IMR-90 (cell line): ENCODE data around the gene DMD. TPM values are rescaled to one million over a fixed set of nuclear protein-coding genes. Genes with fewer than 3 reads are reported as not detected.

Source experiments
- ATAC-seq: fragments of 200-7000 bp; cut with Tn5 transposase; 2 replicates; pipeline ENCODE4 v1.9.1; 2020; ENCODE audit warnings: low read depth, mild to moderate bottlenecking, moderate library complexity
- BruUV-seq: library from RNA; stranded (reverse); fragments of 400-500 nt; replicated peaks from 2 replicates; lab custom pipeline; 2021; lab: Mats Ljungman, UMichigan
- CTCF ChIA-PET: fragments of 300-600 bp; formaldehyde crosslinking; extraction: SDS; loops from one replicate; lab custom pipeline; 2021; ENCODE audit warnings: antibody characterized with exemption; lab: Yijun Ruan, JAX
- POLR2A ChIA-PET: fragments of 300-600 bp; sonication (Branson Sonifier 250); formaldehyde crosslinking; loops from one replicate; lab custom pipeline; 2022; ENCODE audit warnings: antibody characterized with exemption; ENCODE audit not compliant: unreplicated experiment; lab: Charles Lee
- DNase-seq: peaks from one replicate; pipeline ENCODE4 v3.0.0; 2013
- H2AFZ ChIP-seq: replicated peaks from 2 replicates; pipeline ENCODE3; 2013; ENCODE audit warnings: low read length, mild to moderate bottlenecking; ENCODE audit not compliant: poor library complexity
- H2AK5ac ChIP-seq: 2 replicates; pipeline ENCODE4 v1.6.1; 2013; ENCODE audit warnings: low read depth, low read length, inconsistent platforms
- H2AK9ac ChIP-seq: replicated peaks from 2 replicates; pipeline ENCODE3; 2013; ENCODE audit warnings: mild to moderate bottlenecking, low read depth, low read length, moderate library complexity; ENCODE audit not compliant: poor library complexity
- H2BK120ac ChIP-seq: 2 replicates; pipeline ENCODE4 v1.6.1; 2013; ENCODE audit warnings: low read depth, low read length, inconsistent platforms
- H2BK15ac ChIP-seq: 3 replicates; pipeline ENCODE4 v1.6.1; 2013; ENCODE audit warnings: low read depth, low read length, inconsistent platforms
- H2BK20ac ChIP-seq: 2 replicates; pipeline ENCODE4 v1.6.1; 2013; ENCODE audit warnings: low read depth, mild to moderate bottlenecking, inconsistent platforms, low read length, moderate library complexity
- H2BK5ac ChIP-seq: 2 replicates; pipeline ENCODE4 v1.6.1; 2013; ENCODE audit warnings: mild to moderate bottlenecking, low read depth, low read length, inconsistent platforms; ENCODE audit not compliant: poor library complexity, severe bottlenecking
- H3K14ac ChIP-seq: replicated peaks from 2 replicates; pipeline ENCODE4 v1.6.1; 2013; ENCODE audit warnings: low read depth, low read length, inconsistent platforms
- H3K18ac ChIP-seq: 2 replicates; pipeline ENCODE4 v1.6.1; 2013; ENCODE audit warnings: low read depth, low read length, control low read depth
- H3K23ac ChIP-seq: 2 replicates; pipeline ENCODE4 v1.6.1; 2013; ENCODE audit warnings: low read depth, low read length, inconsistent platforms
- H3K27ac ChIP-seq: 2 replicates; pipeline ENCODE4 v1.5.1; 2013; ENCODE audit warnings: mild to moderate bottlenecking, control low read depth, low read length; ENCODE audit not compliant: insufficient read depth
- H3K27me3 ChIP-seq: 2 replicates; pipeline ENCODE4 v1.6.1; 2013; ENCODE audit warnings: low read length; ENCODE audit not compliant: control insufficient read depth, insufficient read depth
- H3K36me3 ChIP-seq: 2 replicates; pipeline ENCODE4 v1.6.1; 2013; ENCODE audit warnings: low read length, mixed read lengths; ENCODE audit not compliant: control insufficient read depth, insufficient read depth
- H3K4ac ChIP-seq: 2 replicates; pipeline ENCODE4 v1.6.1; 2013; ENCODE audit warnings: low read depth, low read length, inconsistent platforms
- H3K4me1 ChIP-seq: 2 replicates; pipeline ENCODE4 v1.6.1; 2013; ENCODE audit warnings: low read length, mixed read lengths; ENCODE audit not compliant: control insufficient read depth, insufficient read depth
- H3K4me2 ChIP-seq: 2 replicates; pipeline ENCODE4 v1.6.1; 2013; ENCODE audit warnings: low read depth, mild to moderate bottlenecking, control low read depth, low read length, moderate library complexity
- H3K4me3 ChIP-seq: 2 replicates; pipeline ENCODE4 v1.5.1; 2013; ENCODE audit warnings: low read depth, mild to moderate bottlenecking, control low read depth, low read length, moderate library complexity; ENCODE audit not compliant: insufficient read depth
- H3K56ac ChIP-seq: 2 replicates; pipeline ENCODE4 v1.6.1; 2013; ENCODE audit warnings: low read length, inconsistent platforms; ENCODE audit not compliant: insufficient read depth; ENCODE audit errors: extremely low read depth
- H3K79me1 ChIP-seq, 2 experiments: 2 replicates each; pipeline ENCODE4 v1.6.1; 2013; ENCODE audit warnings: low read length in 2 of 2, inconsistent platforms in 1 of 2, low read depth in 1 of 2
- H3K9ac ChIP-seq: 2 replicates; pipeline ENCODE4 v1.6.1; 2013; ENCODE audit warnings: low read depth, low read length, control low read depth
- H3K9me1 ChIP-seq: 2 replicates; pipeline ENCODE4 v1.6.1; 2013; ENCODE audit warnings: low read length, inconsistent platforms; ENCODE audit not compliant: insufficient read depth
- H3K9me3 ChIP-seq: 2 replicates; pipeline ENCODE4 v1.6.1; 2013; ENCODE audit warnings: low read length; ENCODE audit not compliant: control insufficient read depth, insufficient read depth
- H4K20me1 ChIP-seq: 2 replicates; pipeline ENCODE4 v1.6.1; 2013; ENCODE audit warnings: low read length, inconsistent platforms; ENCODE audit not compliant: insufficient read depth
- H4K5ac ChIP-seq: 2 replicates; pipeline ENCODE4 v1.6.1; 2013; ENCODE audit warnings: mild to moderate bottlenecking, low read depth, low read length, control low read depth
- H4K8ac ChIP-seq, 2 experiments: 2 replicates each; pipeline ENCODE4 v1.6.1; 2013; ENCODE audit warnings: low read depth in 2 of 2, low read length in 2 of 2, control low read depth in 1 of 2, inconsistent platforms in 1 of 2
- H4K91ac ChIP-seq: 2 replicates; pipeline ENCODE4 v1.6.1; 2013; ENCODE audit warnings: low read depth, low read length, inconsistent platforms; ENCODE audit not compliant: insufficient read depth
- BHLHE40 ChIP-seq: fragments of 150-350 bp; IDR thresholded peaks from 2 replicates; pipeline ENCODE4 v1.6.1; 2016; ENCODE audit warnings: mild to moderate bottlenecking, low read depth, low read length
- CEBPB ChIP-seq: IDR thresholded peaks from 2 replicates; pipeline ENCODE4 v1.6.1; 2012; ENCODE audit warnings: low read depth, low read length, improper control_type of control experiment
- CHD1 ChIP-seq: IDR thresholded peaks from 2 replicates; pipeline ENCODE4 v1.6.1; 2012; ENCODE audit warnings: low read depth, low read length, improper control_type of control experiment
- CTCF ChIP-seq: conservative IDR thresholded peaks from 2 replicates; pipeline ENCODE4 v1.5.1; 2012; ENCODE audit warnings: mild to moderate bottlenecking, low read depth, low read length, improper control_type of control experiment
- MAFK ChIP-seq: IDR thresholded peaks from 2 replicates; pipeline ENCODE4 v1.6.1; 2012; ENCODE audit warnings: low read depth, low read length, improper control_type of control experiment
- MAZ ChIP-seq: IDR thresholded peaks from 2 replicates; pipeline ENCODE4 v1.6.1; 2012; ENCODE audit warnings: low read depth, mild to moderate bottlenecking, low read length, improper control_type of control experiment, moderate library complexity, borderline replicate concordance
- NFE2L2 ChIP-seq: fragments of 150-350 bp; IDR thresholded peaks from 2 replicates; pipeline ENCODE4 v1.6.1; 2016; ENCODE audit warnings: low read depth, mild to moderate bottlenecking, low read length
- RAD21 ChIP-seq: IDR thresholded peaks from 2 replicates; pipeline ENCODE4 v1.6.1; 2012; ENCODE audit warnings: low read length, improper control_type of control experiment
- RCOR1 ChIP-seq: IDR thresholded peaks from 2 replicates; pipeline ENCODE4 v1.6.1; 2012; ENCODE audit warnings: mild to moderate bottlenecking, low read length, improper control_type of control experiment; ENCODE audit not compliant: insufficient replicate concordance
- RFX5 ChIP-seq: IDR thresholded peaks from 2 replicates; pipeline ENCODE4 v1.8.0; 2012; ENCODE audit warnings: low read depth, mild to moderate bottlenecking, low read length, moderate library complexity
- WGBS, 2 experiments: methylation state at CpG; one replicate each; pipeline versions ENCODE4 v1.1.5 to v1.1.7; 2013; ENCODE audit warnings: missing lambda C conversion rate in 2 of 2; ENCODE audit not compliant: insufficient read length in 1 of 2; ENCODE audit errors: extremely low coverage in 2 of 2; 5-methylcytosine and 5-hydroxymethylcytosine counted together
- dilution Hi-C: fragments of 300-500 bp; cut with HindIII; formaldehyde crosslinking; loops from one replicate; pipeline ENCODE4 v1.14.3; 2018; ENCODE audit warnings: low sequenced_read_pairs; ENCODE audit not compliant: unreplicated experiment
- in situ Hi-C: fragments of 300-500 bp; cut with MboI; formaldehyde crosslinking; loops from 3 replicates; pipeline ENCODE4 v1.14.3; 2019; ENCODE audit warnings: low sequenced_read_pairs, inconsistent platforms, mixed read lengths
- intact Hi-C: fragments of 100-400 bp; cut with micrococcal nuclease; formaldehyde crosslinking; loops from 2 replicates; pipeline ENCODE4 v1.10.0; 2022
- polyA plus RNA-seq, 3 experiments: library from polyadenylated mRNA; depleted of rRNA; stranded (reverse); fragments of >200 nt; gene quantifications; 2 replicates each; pipeline ENCODE4 v1.2.3, GENCODE V29; 2012; ENCODE audit warnings: low replicate concordance in 1 of 3
- total RNA-seq: library from RNA; depleted of rRNA; stranded (reverse); fragments of >200 nt; gene quantifications from 2 replicates; pipeline ENCODE4 v1.2.3, GENCODE V29; 2012
- TF ChIP-seq, protein P1 (sequence below): fragments of 150-350 bp; IDR thresholded peaks from 2 replicates; pipeline ENCODE4 v1.6.1; 2017; ENCODE audit warnings: mild to moderate bottlenecking, antibody characterized with exemption, low read length, low read depth
- TF ChIP-seq, protein P2 (sequence below): fragments of 150-350 bp; IDR thresholded peaks from 2 replicates; pipeline ENCODE4 v1.6.1; 2016; ENCODE audit warnings: low read depth, mild to moderate bottlenecking, low read length, moderate library complexity, borderline replicate concordance

DMD gene
- total and polyA plus RNA-seq, 2 of the 4 experiments (the other 2 are of a cell fraction), result 6.6 to 11.8 TPM

GRCh38 chrX:32933548-32933947 is 277.8 kb downstream of the DMD start:
- H4K5ac ChIP-seq, result no peak overlapping the region
- no peak overlapping the region for H3K23ac ChIP-seq
- H3K9me3 ChIP-seq, result no peaks in the 10 kb centered on the region
- no peak overlapping the region for H3K4me2 ChIP-seq
- no peak overlapping the region for H2AFZ ChIP-seq
- no peaks in the 10 kb centered on the region for H3K27me3 ChIP-seq
- H3K4me3 ChIP-seq, result no peak overlapping the region
- H3K9me1 ChIP-seq, result no peaks in the 10 kb centered on the region
- no peak overlapping the region for H3K18ac ChIP-seq
- no peaks in the 10 kb centered on the region for H4K20me1 ChIP-seq
- H2BK120ac ChIP-seq, result no peak overlapping the region
- no peak overlapping the region for H2AK5ac ChIP-seq
- no peak overlapping the region for H2BK20ac ChIP-seq
- POLR2A ChIA-PET, result no interaction called here
- WGBS, 2 experiments, result no CpG with 5 or more reads among the region's 5 CpGs
- H3K56ac ChIP-seq, result no peak overlapping the region
- no peak for DNase-seq
- no peak for ATAC-seq
- no peak overlapping the region for H2BK5ac ChIP-seq
- in situ Hi-C loops, result no loop called here
- no peaks in the 10 kb centered on the region for H3K36me3 ChIP-seq
- H3K9ac ChIP-seq, result no peak overlapping the region
- CTCF ChIA-PET, result no interaction called here
- no peak overlapping the region for H2BK15ac ChIP-seq
- intact Hi-C loops, result no loop called here
- no peaks in the 10 kb centered on the region for H3K79me1 ChIP-seq
- no peak for TF ChIP-seq MAFK
- no peak for TF ChIP-seq NFE2L2
- no peak for TF ChIP-seq BHLHE40
- no peak for TF ChIP-seq MAZ
- no peak for TF ChIP-seq RAD21
- TF ChIP-seq CTCF, result no peak
- no peak for TF ChIP-seq CEBPB
- no peak for TF ChIP-seq RFX5
- TF ChIP-seq, protein P1, sequence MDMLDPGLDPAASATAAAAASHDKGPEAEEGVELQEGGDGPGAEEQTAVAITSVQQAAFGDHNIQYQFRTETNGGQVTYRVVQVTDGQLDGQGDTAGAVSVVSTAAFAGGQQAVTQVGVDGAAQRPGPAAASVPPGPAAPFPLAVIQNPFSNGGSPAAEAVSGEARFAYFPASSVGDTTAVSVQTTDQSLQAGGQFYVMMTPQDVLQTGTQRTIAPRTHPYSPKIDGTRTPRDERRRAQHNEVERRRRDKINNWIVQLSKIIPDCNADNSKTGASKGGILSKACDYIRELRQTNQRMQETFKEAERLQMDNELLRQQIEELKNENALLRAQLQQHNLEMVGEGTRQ, result no peak
- no peak for TF ChIP-seq RCOR1
- no peak for TF ChIP-seq CHD1
- TF ChIP-seq, protein P2, sequence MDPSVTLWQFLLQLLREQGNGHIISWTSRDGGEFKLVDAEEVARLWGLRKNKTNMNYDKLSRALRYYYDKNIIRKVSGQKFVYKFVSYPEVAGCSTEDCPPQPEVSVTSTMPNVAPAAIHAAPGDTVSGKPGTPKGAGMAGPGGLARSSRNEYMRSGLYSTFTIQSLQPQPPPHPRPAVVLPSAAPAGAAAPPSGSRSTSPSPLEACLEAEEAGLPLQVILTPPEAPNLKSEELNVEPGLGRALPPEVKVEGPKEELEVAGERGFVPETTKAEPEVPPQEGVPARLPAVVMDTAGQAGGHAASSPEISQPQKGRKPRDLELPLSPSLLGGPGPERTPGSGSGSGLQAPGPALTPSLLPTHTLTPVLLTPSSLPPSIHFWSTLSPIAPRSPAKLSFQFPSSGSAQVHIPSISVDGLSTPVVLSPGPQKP, result no peak
- no peak overlapping the region for H4K91ac ChIP-seq
- dilution Hi-C loops, result no loop called here
- BruUV-seq, result no TSS peak
- no peak overlapping the region for H3K14ac ChIP-seq
- no peak overlapping the region for H2AK9ac ChIP-seq
- no peak overlapping the region for H4K8ac ChIP-seq
- no peak overlapping the region for H3K4ac ChIP-seq
- H3K27ac ChIP-seq, result no peak overlapping the region
- no peaks in the 10 kb centered on the region for H3K4me1 ChIP-seq
